GM19372 (cell line): ENCODE measurements around the gene VCL.
A peak's percentile ranks its signal among the peaks of the same experiment; 100 is the strongest.

Experiments
- ATAC-seq: cut with Tn5 transposase; IDR thresholded peaks from one replicate; pipeline ENCODE4 v1.9.1; 2021; ENCODE audit warnings: mild to moderate bottlenecking, low read depth, moderate library complexity; ENCODE audit not compliant: unreplicated experiment

Gene VCL

DNA sequence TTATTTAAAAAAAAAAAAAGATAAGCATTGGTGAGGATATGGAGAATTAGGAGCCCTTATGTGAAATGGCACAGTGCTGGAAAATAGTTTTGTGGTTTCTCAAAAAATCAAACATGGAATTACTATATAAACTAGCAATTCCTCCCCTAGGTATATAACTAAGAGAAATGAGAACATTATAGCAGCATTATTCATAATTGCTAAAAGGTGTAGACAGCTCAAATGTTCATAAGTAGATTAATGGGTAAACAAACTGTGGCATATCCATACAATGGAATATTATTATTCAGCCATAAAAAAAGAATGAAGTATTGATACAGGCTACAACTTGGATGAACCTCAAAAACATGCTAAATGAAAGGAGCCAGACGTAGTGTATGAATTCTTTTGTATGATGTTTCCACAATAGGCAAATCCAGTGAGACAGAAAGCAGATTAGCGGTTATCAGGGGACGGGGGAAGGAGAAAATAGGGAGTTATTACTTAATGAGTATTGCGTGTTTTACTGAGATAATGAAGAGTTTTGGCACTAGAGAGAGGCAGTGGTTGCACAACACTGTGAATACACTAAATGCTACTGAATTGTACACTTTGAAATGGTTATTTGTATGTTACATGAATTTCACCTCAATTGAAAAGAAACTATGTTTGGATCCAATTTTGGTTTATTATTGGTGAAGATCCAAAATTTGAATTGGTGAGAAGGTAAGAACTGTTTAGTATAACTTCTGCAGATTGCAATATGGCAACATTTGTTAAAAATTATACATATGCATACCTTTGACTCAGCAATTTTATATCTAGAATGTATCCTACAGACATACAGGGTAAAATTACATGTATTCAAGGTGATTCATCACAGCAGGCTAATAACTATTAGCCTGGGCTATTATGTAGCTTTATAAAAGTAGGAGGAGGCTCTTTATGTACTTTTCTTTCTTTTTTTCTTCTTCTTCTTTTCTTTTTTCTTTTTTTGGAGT is 69.7 kb downstream of the VCL start:
- no peak for ATAC-seq

DNA sequence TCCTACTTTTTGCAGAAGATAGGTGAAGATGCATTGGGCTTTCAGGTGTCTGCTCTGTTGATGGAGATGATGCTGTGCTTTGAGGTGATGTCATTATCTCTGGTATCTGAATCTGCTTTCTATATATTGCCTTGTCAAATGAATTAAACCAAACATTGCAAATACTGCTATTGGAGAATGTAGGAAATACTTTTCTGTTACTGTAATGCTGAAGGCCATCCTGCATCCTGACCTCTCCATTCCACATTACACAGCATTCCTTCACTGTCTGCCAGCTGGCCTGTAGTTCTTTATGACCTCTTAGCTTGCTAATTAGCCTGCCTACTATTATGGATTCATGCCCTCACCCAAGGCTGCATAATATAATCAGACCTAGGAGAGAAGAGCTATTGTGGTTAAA is 73.2 kb downstream of the VCL start:
- no peak for ATAC-seq

DNA sequence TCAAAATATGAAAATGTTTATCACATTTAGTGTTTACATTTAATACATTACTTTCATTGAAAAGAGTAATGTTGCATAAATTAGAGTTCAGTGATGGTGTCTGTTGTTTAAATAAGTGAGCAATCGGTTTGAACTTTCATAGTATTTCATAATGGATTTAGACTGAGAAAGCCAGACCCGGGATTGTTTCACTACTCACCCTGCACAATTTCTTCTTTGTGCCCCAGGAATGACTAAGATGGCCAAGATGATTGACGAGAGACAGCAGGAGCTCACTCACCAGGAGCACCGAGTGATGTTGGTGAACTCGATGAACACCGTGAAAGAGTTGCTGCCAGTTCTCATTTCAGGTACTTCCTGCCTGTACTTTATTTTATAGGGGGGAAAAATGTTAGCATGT is 74.6 kb downstream of the VCL start:
- no peak for ATAC-seq

DNA sequence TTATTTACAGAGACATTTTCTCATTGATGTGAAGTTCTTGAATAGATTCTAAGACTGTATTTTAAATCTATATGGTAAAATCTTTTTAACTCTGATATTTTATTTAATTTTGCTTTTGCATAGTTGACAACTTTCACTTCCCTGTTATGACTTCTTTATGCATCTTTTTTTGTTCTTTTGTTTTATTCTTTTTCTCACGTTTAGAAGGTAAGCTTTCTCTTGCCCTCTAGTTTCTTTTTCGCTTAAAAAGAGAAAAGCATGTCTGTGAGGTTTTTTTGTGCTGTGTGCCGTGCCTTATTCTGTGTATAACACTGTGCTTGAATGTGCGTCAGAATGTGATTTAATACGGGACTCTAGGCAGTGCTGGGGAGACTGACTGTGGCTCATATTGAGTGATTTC is 78.0 kb downstream of the VCL start:
- ATAC-seq = no peak

DNA sequence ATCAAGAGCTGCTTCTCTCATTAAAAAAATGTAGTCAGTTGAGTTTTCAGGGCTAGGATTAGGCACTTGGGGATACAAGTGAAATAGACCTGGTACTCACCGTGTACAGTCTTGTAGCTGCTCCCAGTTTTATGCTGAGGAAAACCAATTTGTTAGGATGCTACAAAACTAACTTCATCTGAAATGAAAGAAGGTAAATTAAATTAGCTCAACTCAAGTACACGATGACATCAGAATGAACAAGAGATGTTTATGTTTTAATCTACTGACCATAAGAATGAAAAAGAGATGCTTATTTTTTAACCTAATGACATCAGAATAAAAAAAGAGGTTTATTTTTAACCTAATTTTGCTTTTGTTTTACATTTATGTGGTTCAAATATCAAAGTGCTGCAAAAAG is 79.0 kb downstream of the VCL start:
- ATAC-seq = no peak

DNA sequence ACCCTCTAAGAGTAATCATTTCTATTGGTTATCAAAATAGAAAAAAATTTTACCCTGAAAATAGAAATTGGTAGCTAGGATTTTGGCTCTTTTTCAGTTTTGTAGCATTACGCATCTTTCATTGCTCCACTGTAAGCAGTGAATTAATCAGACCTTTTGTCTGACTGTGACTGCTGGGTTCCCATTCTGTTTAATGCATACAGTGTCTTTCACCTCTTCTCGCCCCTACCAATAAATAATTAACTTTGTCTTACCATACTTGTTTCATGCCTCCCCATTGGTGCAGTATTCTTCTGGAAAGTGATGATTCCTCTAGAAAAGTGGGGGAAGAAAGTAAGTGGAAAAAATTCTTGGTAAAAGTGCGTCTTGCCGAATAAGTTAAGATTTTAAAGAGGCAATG is 79.5 kb downstream of the VCL start:
- ATAC-seq = no peak

DNA sequence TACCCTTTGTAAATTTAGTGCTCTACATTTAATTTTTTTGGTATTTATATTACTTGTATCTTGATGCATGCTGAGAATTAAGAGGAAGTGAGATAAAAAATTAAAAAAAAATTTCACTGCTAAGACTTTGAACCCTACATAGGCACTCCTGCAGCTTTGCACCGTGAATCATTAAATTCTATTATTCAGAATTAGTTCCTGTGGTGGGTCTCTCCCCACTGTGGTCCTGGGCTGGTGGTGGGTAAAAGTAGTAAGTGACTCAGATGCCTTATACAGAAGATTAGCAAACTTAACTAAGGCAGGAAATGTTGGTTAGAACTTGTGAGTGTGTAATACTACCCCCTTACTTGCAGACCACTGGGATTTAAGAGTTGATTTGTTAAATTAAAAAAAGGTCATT is 80.1 kb downstream of the VCL start:
- ATAC-seq = no peak

DNA sequence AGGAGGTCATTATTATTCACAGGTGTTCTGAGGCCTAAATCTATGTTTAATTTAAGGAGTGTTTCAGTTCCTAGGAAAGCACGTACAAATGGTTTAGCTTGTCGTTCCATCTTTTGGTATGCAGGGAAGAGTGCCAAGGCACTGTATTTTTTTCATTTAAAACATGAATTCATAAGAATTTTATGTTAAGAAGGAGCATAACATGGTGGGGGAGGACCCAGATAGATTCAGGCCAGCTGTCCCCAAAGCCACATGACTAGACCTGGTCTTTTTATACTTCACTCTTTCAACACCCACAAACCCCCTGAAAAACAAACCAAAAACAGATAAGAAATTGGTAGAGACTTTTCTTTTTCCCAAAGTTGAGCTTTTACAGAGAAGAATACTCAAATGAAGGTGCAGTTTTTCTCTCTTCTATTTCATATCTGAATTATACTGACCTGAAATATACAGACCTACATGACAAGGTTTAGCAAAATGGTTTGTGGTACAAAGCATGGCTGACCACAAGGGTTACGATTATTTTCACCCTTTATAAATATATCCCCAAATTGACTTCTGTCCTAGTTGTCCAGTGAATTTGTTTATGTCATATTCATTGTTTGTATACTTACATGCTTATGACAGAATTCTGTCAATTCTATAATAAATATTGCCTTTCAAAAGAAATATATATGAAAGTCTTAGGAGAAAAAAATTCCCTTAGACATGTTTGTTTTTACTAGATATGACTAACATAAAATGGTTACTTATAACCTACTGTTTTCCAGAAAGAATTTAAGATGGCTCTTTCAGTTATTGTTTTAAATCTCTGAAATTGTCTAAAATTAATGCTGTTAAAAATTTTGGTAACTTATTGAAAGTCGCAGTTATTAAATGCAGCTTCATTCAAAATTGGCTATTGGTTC is 81.4 kb downstream of the VCL start:
- ATAC-seq = no peak

DNA sequence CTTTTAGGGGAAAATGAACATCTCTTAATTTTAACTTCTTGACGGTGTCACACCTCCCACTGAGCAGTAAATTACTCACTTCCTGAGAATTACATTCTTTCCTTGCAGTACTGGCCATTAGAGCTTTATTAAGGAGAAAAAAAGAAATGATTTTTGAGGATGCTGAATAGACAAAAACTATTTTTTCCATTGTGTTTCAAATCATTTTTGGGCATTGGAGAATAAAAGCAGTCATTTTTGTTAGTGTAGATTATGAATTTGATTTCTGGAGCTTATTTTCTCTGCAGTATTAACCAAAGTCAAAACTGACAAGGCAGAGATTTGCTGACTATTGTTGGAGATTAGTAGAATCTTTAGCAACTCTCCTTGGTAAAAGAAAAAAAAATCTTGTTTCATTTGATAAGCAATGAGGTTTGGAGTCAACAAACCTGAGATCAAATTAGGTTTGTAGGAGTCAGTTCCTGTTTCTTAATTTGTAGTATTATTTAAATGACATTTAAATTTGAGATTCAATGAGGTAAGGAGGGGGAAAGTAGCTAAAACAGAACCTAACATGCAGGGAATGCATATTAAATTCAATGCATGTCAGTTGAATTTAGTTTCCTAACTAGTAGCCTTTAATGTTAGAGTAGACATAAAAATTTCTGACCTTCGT is 82.1 kb downstream of the VCL start:
- no peak for ATAC-seq

DNA sequence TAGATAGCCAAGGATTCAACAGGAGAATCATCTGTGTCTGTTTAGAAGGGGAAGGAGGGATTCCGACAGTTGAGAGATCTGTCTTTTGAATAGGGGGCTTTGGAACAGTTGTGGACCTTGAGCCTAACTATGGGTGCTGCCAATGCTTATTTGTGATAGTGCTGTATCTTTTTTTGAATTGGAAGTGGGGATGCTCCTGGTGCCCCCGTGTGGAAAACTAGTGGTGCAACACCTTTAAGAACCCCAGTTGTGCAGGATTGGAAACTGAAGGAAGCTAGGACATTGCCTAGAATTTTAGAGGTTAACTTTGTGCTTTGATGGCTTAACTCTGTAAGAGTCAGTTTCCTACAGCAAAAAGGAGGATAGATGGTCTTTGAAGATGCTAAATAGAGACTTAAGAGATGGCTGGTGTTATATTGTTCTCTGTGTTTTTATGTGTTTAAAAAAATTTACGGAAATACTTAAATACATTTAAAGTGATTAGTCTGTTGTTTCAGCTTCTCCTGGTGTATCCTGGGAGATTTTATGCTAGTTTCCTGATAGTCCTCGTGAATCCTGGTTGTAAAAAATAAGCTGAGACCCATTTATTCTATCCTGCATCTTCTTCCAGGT is 83.4 kb downstream of the VCL start:
- no peak for ATAC-seq

DNA sequence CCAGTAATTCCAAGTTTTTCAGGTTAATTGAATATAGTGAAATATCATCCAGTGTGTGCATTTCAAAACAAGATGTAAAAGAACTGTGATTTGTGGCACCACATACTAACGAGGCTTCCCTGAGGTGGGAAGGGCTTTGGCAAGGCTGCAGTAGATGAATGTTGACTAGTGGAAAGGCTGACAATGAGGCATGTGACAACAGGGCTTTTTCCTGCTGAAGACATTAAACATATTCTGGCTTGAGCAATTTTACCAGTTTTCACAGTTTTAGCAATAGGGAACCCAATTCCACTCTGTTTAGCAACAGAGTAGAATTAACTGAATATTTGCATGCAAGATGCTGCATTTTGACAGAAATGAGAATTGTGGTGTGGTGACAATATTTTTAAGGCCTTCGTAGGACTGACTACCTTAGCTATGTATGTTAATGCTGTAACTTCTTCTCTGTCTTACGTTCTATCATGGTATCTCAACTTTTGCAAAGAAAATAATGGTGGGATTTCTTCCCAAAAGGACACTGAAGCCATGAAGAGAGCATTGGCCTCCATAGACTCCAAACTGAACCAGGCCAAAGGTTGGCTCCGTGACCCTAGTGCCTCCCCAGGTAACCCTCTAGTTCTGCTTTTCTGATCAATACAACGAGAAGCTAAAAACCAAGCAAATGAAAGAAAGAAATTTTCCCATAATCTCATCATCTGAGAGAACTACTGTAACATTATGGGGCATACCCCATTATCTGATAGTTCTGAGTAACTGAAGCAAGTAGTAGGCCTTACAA is 84.2 kb downstream of the VCL start:
- ATAC-seq = no peak

DNA sequence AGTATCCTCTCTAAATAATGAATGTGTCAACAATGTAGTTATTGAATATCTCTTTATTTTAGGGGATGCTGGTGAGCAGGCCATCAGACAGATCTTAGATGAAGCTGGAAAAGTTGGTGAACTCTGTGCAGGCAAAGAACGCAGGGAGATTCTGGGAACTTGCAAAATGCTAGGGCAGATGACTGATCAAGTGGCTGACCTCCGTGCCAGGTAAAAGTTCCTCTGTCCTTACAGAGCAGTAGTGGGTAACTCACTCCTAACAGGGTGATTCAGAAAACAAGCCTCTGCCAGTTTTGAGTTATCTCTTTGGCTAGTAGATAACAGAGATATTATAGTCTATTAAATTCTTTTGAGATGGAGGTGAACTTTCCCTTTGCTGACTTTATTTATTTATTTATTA is 85.4 kb downstream of the VCL start:
- ATAC-seq = no peak

DNA sequence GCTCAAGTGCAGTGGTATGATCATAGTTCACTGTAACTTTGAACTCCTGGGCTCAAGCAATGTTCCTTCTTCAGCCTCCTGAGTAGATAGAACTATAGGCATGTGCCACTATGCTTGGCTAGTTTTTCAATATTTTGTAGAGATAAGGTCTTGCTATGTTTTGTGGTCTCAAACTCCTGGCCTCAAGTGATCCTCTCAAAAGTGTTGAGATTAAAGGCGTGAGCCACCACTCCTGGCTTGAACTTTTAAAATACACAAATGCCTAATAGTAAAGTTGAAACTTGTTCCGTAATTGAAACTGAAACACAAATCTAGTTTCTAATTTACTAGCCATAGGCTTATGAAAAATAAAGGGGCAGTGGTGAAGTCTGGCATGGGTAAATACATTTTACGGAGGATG is 87.0 kb downstream of the VCL start:
- no peak for ATAC-seq

DNA sequence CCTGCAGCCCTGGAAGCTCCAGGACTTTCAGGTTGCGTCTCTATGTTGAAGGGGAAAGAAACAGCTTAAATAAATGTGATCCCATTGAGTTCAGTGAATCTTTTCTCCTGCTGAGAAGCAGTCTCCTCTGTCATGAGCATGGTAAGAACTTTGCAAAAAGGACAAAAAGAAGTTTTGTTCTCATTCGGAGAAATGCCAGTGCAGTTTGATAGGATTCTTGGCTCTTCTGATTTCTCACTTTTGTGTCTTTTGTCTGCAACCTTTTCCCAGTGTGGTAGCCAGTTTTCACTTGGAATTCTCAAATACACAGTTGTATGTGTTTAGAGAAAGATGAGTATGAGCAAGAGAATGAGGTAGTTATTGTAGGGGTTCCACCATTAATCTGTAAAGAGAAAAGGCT is 88.4 kb downstream of the VCL start:
- ATAC-seq = no peak

DNA sequence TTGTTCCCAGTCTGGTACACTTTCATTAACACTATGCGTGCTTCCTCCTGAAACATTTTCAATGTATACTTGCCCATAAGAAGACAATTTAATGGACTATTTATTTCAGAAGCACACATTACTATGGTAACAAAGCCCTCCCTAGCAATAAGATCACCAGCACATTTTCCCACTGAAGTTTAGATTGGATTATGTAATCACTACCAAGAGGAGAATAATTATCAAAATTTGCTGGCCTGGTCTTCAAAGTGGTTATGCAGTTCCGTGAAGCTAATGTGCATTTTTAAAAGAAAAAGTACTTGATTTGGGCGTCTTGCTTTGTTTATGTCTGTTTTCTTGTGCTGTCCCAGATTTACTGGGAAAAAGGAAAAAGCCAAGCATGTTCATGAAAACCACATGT is 90.8 kb downstream of the VCL start:
- no peak for ATAC-seq

DNA sequence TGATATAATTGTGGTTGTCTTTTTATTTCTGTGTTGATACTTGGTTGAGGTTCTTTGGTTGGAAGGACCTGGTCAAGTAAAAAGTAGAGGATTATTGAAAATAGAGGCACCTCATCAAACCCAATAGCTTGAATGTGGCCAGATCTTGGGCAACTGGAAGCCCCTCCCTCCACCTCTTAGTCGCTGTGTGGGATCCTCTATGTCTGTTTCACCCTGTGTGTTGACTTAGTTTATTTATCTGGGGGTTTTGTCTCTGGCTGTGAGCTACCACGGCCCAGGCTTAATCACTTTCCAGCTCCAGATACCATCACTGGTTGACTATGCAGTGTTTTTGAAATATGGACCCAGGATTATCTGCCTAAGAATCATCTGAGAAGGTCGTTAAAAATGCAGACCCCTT is 94.5 kb downstream of the VCL start:
- no peak for ATAC-seq

DNA sequence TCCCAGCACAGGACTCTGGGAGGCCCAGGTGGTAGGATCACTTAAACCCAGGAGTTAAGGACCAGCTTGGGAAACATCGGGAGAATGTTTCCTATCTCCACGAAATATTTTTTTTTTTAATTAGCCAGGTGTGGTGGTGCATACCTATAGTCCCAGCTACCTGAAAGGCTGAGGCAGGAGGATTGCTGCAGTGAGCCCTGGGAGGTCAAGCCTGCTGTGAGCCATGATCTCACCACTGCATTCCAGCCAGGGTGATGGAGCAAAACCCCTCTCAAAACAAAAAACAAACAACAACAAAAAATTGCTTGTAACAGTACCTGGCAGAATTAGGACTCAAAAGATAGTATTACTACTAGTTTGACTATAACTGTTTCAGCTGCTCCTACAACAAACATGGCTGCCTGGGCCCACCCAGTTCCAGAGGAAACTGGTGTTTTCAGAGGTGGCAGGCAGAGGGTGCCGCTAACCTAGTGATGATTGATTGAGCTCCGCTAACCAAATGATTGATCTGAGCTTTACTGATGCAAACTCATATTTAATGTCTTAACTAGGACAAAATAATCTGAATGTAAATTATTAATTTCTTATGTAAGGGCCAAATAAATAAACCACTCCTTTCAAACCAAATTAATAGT is 95.7 kb downstream of the VCL start:
- no peak for ATAC-seq

DNA sequence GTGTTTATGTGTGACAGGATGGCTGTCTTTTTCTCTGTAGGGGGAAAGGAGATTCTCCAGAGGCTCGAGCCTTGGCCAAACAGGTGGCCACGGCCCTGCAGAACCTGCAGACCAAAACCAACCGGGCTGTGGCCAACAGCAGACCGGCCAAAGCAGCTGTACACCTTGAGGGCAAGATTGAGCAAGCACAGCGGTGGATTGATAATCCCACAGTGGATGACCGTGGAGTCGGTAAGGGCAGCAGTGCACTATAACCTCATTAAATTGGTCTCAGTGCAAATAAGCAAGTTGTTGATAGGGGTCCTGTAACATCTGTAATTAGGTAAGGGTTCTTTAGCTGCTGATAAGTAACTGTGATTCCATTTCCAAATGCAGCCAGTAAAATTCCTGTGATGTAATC is 96.3 kb downstream of the VCL start:
- no peak for ATAC-seq

DNA sequence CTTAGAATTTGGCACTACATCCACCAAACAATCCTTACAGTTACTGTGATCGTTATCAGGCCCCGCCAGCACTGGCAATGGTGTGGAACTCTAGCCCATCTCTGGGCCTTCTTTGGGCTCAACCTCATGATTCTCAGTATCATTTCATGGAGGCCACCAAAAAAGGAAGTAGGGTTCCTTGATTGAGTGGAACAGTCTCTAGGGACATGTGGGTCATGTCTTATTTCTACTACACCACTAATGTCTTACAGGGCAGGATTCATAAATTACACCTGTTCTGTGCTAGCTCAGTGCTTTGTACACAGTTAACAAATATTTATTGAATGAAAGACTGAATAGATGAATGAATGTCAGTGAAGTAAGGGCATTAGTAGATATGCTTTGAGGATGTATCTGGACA is 98.9 kb downstream of the VCL start:
- peak; percentile 93 for ATAC-seq
